HEK293 (cell line): Measurements from ENCODE around the gene PAPOLG.

Source experiments
- CTCF ChIA-PET: fragments of 350-600 bp; formaldehyde crosslinking; extraction: SDS; loops from one replicate; lab custom pipeline; 2021; ENCODE audit warnings: antibody characterized with exemption; lab: Yijun Ruan, JAX
- POLR2A ChIA-PET: fragments of 300-600 bp; formaldehyde crosslinking; extraction: SDS; loops from one replicate; lab custom pipeline; 2020; ENCODE audit warnings: antibody characterized with exemption, inconsistent platforms; lab: Yijun Ruan, JAX
- H3K27ac ChIP-seq: fragments of 200-500 bp; sonication (Bioruptor generic); 2 replicates; pipeline ENCODE4 v1.5.1; 2014; ENCODE audit warnings: low read depth, low read length, control low read depth, inconsistent platforms; ENCODE audit errors: extremely low read depth
- H3K36me3 ChIP-seq, 2 experiments: fragments of 200-500 bp in 1 of 2; sonication (Bioruptor generic) in 1 of 2; 1 replicate in 1 of 2; 2 replicates in 1 of 2; pipeline ENCODE4 v1.5.1; 2014 to 2017; ENCODE audit warnings: inconsistent platforms in 2 of 2, low read length in 2 of 2; ENCODE audit not compliant: control insufficient read depth in 2 of 2, insufficient read depth in 1 of 2
- H3K4me1 ChIP-seq: fragments of 200-500 bp; sonication (Bioruptor generic); 2 replicates; pipeline ENCODE4 v1.5.1; 2014; ENCODE audit warnings: mild to moderate bottlenecking, low read length, inconsistent platforms; ENCODE audit not compliant: control insufficient read depth, insufficient read depth
- H3K4me3 ChIP-seq: 2 replicates; pipeline ENCODE4 v1.5.1; 2011; ENCODE audit warnings: low read depth, mild to moderate bottlenecking, control low read depth, low read length, moderate library complexity
- H3K9me3 ChIP-seq: fragments of 200-500 bp; sonication (Bioruptor generic); 2 replicates; pipeline ENCODE4 v1.5.1; 2014; ENCODE audit warnings: low read depth, low read length, inconsistent platforms; ENCODE audit not compliant: control insufficient read depth, insufficient read depth
- PBX3 ChIP-seq: sonication (generic); formaldehyde crosslinking; IDR thresholded peaks from 2 replicates; pipeline ENCODE4 v1.8.1; 2022; ENCODE audit warnings: mild to moderate bottlenecking, moderate library complexity, missing genetic modification reagents
- SP2 ChIP-seq: fragments of 450-650 bp; formaldehyde crosslinking; IDR thresholded peaks from 2 replicates; pipeline ENCODE4 v1.5.1; 2016; ENCODE audit warnings: missing biosample characterization, missing genetic modification characterization
- SP3 ChIP-seq: fragments of 450-650 bp; formaldehyde crosslinking; IDR thresholded peaks from 2 replicates; pipeline ENCODE4 v1.5.1; 2016; ENCODE audit warnings: missing biosample characterization, missing genetic modification characterization
- YY1 ChIP-seq: fragments of 450-650 bp; formaldehyde crosslinking; IDR thresholded peaks from 2 replicates; pipeline ENCODE4 v1.5.1; 2018; ENCODE audit warnings: missing biosample characterization, missing genetic modification characterization
- ZBTB11 ChIP-seq: fragments of 450-650 bp; formaldehyde crosslinking; conservative IDR thresholded peaks from 2 replicates; pipeline ENCODE4 v1.5.1; 2016; ENCODE audit warnings: low read depth, missing biosample characterization, missing genetic modification characterization
- ZBTB17 ChIP-seq: fragments of 450-650 bp; formaldehyde crosslinking; IDR thresholded peaks from 2 replicates; pipeline ENCODE4 v1.5.1; 2016; ENCODE audit warnings: missing biosample characterization, missing genetic modification characterization
- ZBTB20 ChIP-seq: fragments of 450-650 bp; formaldehyde crosslinking; IDR thresholded peaks from 2 replicates; pipeline ENCODE4 v1.5.1; 2016; ENCODE audit warnings: missing biosample characterization, missing genetic modification characterization
- ZBTB26 ChIP-seq: fragments of 450-650 bp; formaldehyde crosslinking; optimal IDR thresholded peaks from 2 replicates; pipeline ENCODE3; 2016; ENCODE audit warnings: missing biosample characterization, mild to moderate bottlenecking, missing genetic modification characterization
- ZBTB8A ChIP-seq: fragments of 450-650 bp; formaldehyde crosslinking; IDR thresholded peaks from 2 replicates; pipeline ENCODE4 v1.5.1; 2016; ENCODE audit warnings: missing biosample characterization, missing genetic modification characterization
- ZFHX2 ChIP-seq: fragments of 450-650 bp; formaldehyde crosslinking; conservative IDR thresholded peaks from 2 replicates; pipeline ENCODE4 v1.5.1; 2016; ENCODE audit warnings: missing biosample characterization, missing genetic modification characterization
- ZNF140 ChIP-seq: fragments of 450-650 bp; formaldehyde crosslinking; IDR thresholded peaks from 2 replicates; pipeline ENCODE4 v1.5.1; 2016; ENCODE audit warnings: missing biosample characterization, missing genetic modification characterization
- ZNF335 ChIP-seq: fragments of 450-650 bp; formaldehyde crosslinking; conservative IDR thresholded peaks from 2 replicates; pipeline ENCODE4 v1.5.1; 2016; ENCODE audit warnings: missing biosample characterization, missing genetic modification characterization
- ZNF394 ChIP-seq: fragments of 450-650 bp; formaldehyde crosslinking; IDR thresholded peaks from 2 replicates; pipeline ENCODE4 v1.5.1; 2016; ENCODE audit warnings: missing biosample characterization, missing genetic modification characterization, mild to moderate bottlenecking, moderate library complexity, borderline replicate concordance
- ZNF426 ChIP-seq: fragments of 450-650 bp; formaldehyde crosslinking; IDR thresholded peaks from 2 replicates; pipeline ENCODE4 v1.5.1; 2017; ENCODE audit warnings: missing biosample characterization, missing genetic modification characterization, mild to moderate bottlenecking, inconsistent platforms, moderate library complexity
- ZNF510 ChIP-seq: fragments of 450-650 bp; formaldehyde crosslinking; IDR thresholded peaks from 2 replicates; pipeline ENCODE4 v1.5.1; 2018; ENCODE audit warnings: mild to moderate bottlenecking, missing genetic modification characterization, missing biosample characterization; ENCODE audit not compliant: insufficient replicate concordance
- ZNF518A ChIP-seq: fragments of 450-650 bp; formaldehyde crosslinking; conservative IDR thresholded peaks from 2 replicates; pipeline ENCODE4 v1.5.1; 2016; ENCODE audit warnings: low read depth, missing biosample characterization, missing genetic modification characterization
- ZNF555 ChIP-seq: fragments of 450-650 bp; formaldehyde crosslinking; conservative IDR thresholded peaks from 2 replicates; pipeline ENCODE4 v1.5.1; 2017; ENCODE audit warnings: missing biosample characterization, mild to moderate bottlenecking, missing genetic modification characterization, inconsistent platforms
- ZNF623 ChIP-seq: fragments of 450-650 bp; formaldehyde crosslinking; IDR thresholded peaks from 2 replicates; pipeline ENCODE4 v1.5.1; 2016; ENCODE audit warnings: missing biosample characterization, missing genetic modification characterization
- ZNF654 ChIP-seq: fragments of 450-650 bp; formaldehyde crosslinking; IDR thresholded peaks from 2 replicates; pipeline ENCODE4 v1.5.1; 2016; ENCODE audit warnings: low read depth, missing biosample characterization, missing genetic modification characterization
- ZNF776 ChIP-seq: fragments of 450-650 bp; formaldehyde crosslinking; IDR thresholded peaks from 2 replicates; pipeline ENCODE4 v1.5.0; 2017; ENCODE audit warnings: missing biosample characterization, missing genetic modification characterization, borderline replicate concordance

PAPOLG gene

GRCh38 chr2:60728855-60729254, 27.2 kb upstream of the PAPOLG start:
- Histone ChIP-seq H3K27ac (no peak overlapping the region), H3K4me3 (no peak overlapping the region), H3K36me3 (no peaks in the 10 kb centered on the region), H3K9me3 (no peaks in the 10 kb centered on the region), H3K4me1 (no peaks in the 10 kb centered on the region)
- CTCF ChIA-PET: no interaction called here
- POLR2A ChIA-PET: no interaction called here
- TF ChIP-seq ZNF510 (tag by site-specific recombination) (peak; percentile 5), ZNF518A (tag by site-specific recombination) (peak; percentile 68; the same call in 1 of the 2 replicates), ZNF555 (tag by site-specific recombination) (peak; percentile 47), ZNF654 (tag by site-specific recombination) (no peak), ZNF140 (tag by site-specific recombination) (0 out of 2 replicates have a peak, but pooled peaks have one; percentile 17), PBX3 (CRISPR knock-in tag) (no peak), ZNF623 (tag by site-specific recombination) (peak; percentile 44), ZBTB11 (tag by site-specific recombination) (peak; percentile 74), ZBTB20 (tag by site-specific recombination) (no peak), ZNF426 (tag by site-specific recombination) (peak; percentile 57), ZNF394 (tag by site-specific recombination) (peak; percentile 78; the same call in 1 of the 2 replicates), ZBTB8A (peak; percentile 21; the same call in 1 of the 2 replicates)

- POLR2A ChIA-PET: interaction anchor here (1.0 to 1.7 kb wide), 3 partner anchors 9 to 147 kb away, joined by 3 to 13 read pairs (median 6); partner anchors contain the start of genes PAPOLG and REL
Measured at GRCh38 chr2:60735496-60736250, 20.4 kb upstream of the PAPOLG start.

More at GRCh38 chr2:60735496-60736250, 20.4 kb upstream of the PAPOLG start:
- Histone ChIP-seq H3K36me3 (no peaks in the 10 kb centered on the region), H3K4me3 (peak overlapping the region; percentile 44), H3K27ac (no peak overlapping the region), H3K9me3 (no peaks in the 10 kb centered on the region), H3K4me1 (no peaks in the 10 kb centered on the region)
- CTCF ChIA-PET: interaction anchor here (1.2 kb wide), 1 partner anchor 28 kb away, joined by 4 read pairs; no protein-coding TSS in a partner anchor
- TF ChIP-seq ZBTB17 (tag by site-specific recombination): 0 out of 2 replicates have a peak, but pooled peaks have one; percentile 22
- peak; percentile 30; the same call in 1 of the 2 replicates for TF ChIP-seq SP3 (tag by site-specific recombination)
- TF ChIP-seq ZFHX2 (tag by site-specific recombination): peak; percentile 61; the same call in 1 of the 2 replicates
- peak; percentile 36; the same call in 1 of the 2 replicates for TF ChIP-seq ZNF335 (tag by site-specific recombination)
- TF ChIP-seq SP2 (tag by site-specific recombination): peak; percentile 23
- TF ChIP-seq YY1 (tag by site-specific recombination): no peak
- no peak for TF ChIP-seq ZNF776 (tag by site-specific recombination)
- TF ChIP-seq ZBTB26 (tag by site-specific recombination): peak; percentile 65
